Prostate gland (tissue), 2 donors: ENCODE data around the gene ASB3. TPM values are rescaled to one million over a fixed set of nuclear protein-coding genes. Genes with fewer than 3 reads are reported as not detected.

ENCODE experiments used
- DNase-seq: peaks from one replicate; pipeline ENCODE4 v3.0.0-alpha.2; 2019; ENCODE audit warnings: low spot score
- H3K27ac ChIP-seq, 2 donors: fragments of 200-600 bp; sonication (generic); 2 replicates each; pipeline ENCODE4 v1.5.1; 2017 to 2019
- H3K27me3 ChIP-seq: fragments of 200-600 bp; sonication (generic); replicated peaks from 2 replicates; pipeline ENCODE4 v1.5.1; 2019; ENCODE audit not compliant: insufficient read depth
- H3K36me3 ChIP-seq, 2 donors: fragments of 200-600 bp; sonication (generic); 1 replicate in 1 of 2; 2 replicates in 1 of 2; pipeline versions ENCODE4 v1.5.1 to v1.8.1; 2017 to 2019
- H3K4me1 ChIP-seq: fragments of 200-600 bp; sonication (generic); replicated peaks from 2 replicates; pipeline ENCODE4 v1.5.1; 2019
- H3K4me3 ChIP-seq, 2 donors: fragments of 200-600 bp; sonication (generic); 2 replicates each; pipeline ENCODE4 v1.5.1; 2017 to 2019
- H3K9me3 ChIP-seq: fragments of 200-600 bp; sonication (generic); 2 replicates; pipeline ENCODE4 v1.5.1; 2017
- POLR2A ChIP-seq: fragments of 450-650 bp; IDR thresholded peaks from one replicate; pipeline ENCODE4 v1.6.1; 2016; ENCODE audit warnings: antibody characterized with exemption, mild to moderate bottlenecking
- POLR2AphosphoS5 ChIP-seq: sonication (generic); formaldehyde crosslinking; IDR thresholded peaks from one replicate; pipeline ENCODE4 v1.6.1; 2017; ENCODE audit warnings: antibody characterized with exemption
- WGBS: methylation state at CpG from one replicate; pipeline ENCODE4 v1.1.5; 2018; 5-methylcytosine and 5-hydroxymethylcytosine counted together
- intact Hi-C: fragments of 100-400 bp; cut with DNase I; formaldehyde crosslinking; loops from one replicate; pipeline ENCODE4 v1.14.2; 2022
- total RNA-seq, 2 donors: library from RNA; depleted of rRNA; stranded (reverse); fragments of >200 nt; gene quantifications; one replicate each; pipeline ENCODE4 v1.1.0, GENCODE V29; 2016
- TF ChIP-seq, protein P1 (sequence below), 4 experiments: fragments of 200-600 bp in 2 of 4; fragments of 450-650 bp in 2 of 4; sonication (generic) in 2 of 4; IDR thresholded peaks; 1 replicate in 3 of 4; 2 replicates in 1 of 4; pipeline ENCODE4 v1.5.1; 2016 to 2019; ENCODE audit warnings: antibody characterized with exemption in 4 of 4, mild to moderate bottlenecking in 2 of 4, moderate library complexity in 2 of 4

The ASB3 gene
- total RNA-seq, 2 donors from 2014 or later, result 14.3 to 23.6 TPM

DNA sequence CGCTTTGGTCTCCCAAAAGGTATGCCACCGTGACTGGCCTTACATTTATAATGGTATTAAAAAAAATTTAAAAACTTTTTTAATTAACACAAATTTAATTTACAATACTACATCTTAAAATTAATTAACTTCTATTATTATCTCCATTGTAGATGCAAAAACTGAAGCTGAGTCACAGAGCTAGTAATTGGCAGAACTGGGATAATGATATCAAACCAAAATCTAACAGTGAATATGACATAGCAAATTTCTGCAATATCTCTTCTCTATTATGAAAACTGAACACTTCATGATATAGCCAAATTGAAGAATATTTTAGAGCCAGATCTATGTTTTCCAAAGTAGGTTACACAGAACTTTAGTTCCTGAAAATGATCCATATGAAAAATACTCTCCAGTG lies 85.5 kb downstream of the ASB3 start:
- no peaks in the 10 kb centered on the region for H3K9me3 ChIP-seq
- H3K4me1 ChIP-seq, result no peaks in the 10 kb centered on the region
- TF ChIP-seq POLR2AphosphoS5 (no peak), POLR2A (no peak)
- TF ChIP-seq, protein P1, sequence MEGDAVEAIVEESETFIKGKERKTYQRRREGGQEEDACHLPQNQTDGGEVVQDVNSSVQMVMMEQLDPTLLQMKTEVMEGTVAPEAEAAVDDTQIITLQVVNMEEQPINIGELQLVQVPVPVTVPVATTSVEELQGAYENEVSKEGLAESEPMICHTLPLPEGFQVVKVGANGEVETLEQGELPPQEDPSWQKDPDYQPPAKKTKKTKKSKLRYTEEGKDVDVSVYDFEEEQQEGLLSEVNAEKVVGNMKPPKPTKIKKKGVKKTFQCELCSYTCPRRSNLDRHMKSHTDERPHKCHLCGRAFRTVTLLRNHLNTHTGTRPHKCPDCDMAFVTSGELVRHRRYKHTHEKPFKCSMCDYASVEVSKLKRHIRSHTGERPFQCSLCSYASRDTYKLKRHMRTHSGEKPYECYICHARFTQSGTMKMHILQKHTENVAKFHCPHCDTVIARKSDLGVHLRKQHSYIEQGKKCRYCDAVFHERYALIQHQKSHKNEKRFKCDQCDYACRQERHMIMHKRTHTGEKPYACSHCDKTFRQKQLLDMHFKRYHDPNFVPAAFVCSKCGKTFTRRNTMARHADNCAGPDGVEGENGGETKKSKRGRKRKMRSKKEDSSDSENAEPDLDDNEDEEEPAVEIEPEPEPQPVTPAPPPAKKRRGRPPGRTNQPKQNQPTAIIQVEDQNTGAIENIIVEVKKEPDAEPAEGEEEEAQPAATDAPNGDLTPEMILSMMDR (IDR thresholded peaks at IDR 0.05), result no peak
- H3K36me3 ChIP-seq, result peaks cover 0 to 5% of the 10 kb centered on the region in 2 donors
- no peaks in the 10 kb centered on the region for H3K27me3 ChIP-seq
- DNase-seq, result no peak
- whole genome bisulfite sequencing, result 100% methylated on average over 2 of the region's 2 CpGs
- intact Hi-C loops, result no loop called here
- no peak overlapping the region for H3K4me3 ChIP-seq
- H3K27ac ChIP-seq, result no peak overlapping the region

GRCh38 chr2:53697686-53698085 lies 89.1 kb downstream of the ASB3 start:
- Histone ChIP-seq H3K27ac (no peak overlapping the region), H3K36me3 (peaks cover 0 to 5% of the 10 kb centered on the region in 2 donors), H3K9me3 (no peaks in the 10 kb centered on the region), H3K4me1 (no peaks in the 10 kb centered on the region), H3K27me3 (no peaks in the 10 kb centered on the region), H3K4me3 (no peak overlapping the region)
- intact Hi-C loops, result no loop called here
- no peak for DNase-seq
- TF ChIP-seq, protein P1 (IDR thresholded peaks at IDR 0.05), result no peak
- TF ChIP-seq POLR2AphosphoS5, result no peak
- TF ChIP-seq POLR2A, result no peak
- 100% methylated on average over 1 of the region's 1 CpG for WGBS

DNA sequence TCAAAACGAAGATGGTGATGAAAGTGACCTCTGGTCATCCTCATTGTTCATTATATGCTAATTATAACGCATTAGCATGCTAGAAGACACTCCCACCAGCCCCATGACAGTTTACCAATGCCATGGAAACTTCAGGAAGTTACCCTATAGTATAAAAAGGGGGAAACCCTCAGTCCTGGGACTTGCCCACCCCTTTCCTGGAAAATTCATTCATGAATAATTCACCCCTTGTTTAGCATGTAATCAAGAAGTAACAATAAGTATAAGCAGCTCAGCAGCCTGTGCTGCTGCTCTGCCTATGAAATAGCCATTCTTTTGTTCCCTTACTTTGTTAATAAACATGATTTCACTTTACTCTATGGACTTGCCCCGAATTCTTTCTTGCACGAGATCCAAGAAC lies 89.7 kb downstream of the ASB3 start:
- peaks cover 0 to 5% of the 10 kb centered on the region in 2 donors for H3K36me3 ChIP-seq
- TF ChIP-seq POLR2A (no peak), POLR2AphosphoS5 (no peak)
- TF ChIP-seq, protein P1 (IDR thresholded peaks at IDR 0.05), result no peak
- no peaks in the 10 kb centered on the region for H3K4me1 ChIP-seq
- intact Hi-C loops, result no loop called here
- DNase-seq, result no peak
- H3K9me3 ChIP-seq, result no peaks in the 10 kb centered on the region
- H3K27ac ChIP-seq, result no peak overlapping the region
- H3K4me3 ChIP-seq, result no peak overlapping the region
- H3K27me3 ChIP-seq, result no peaks in the 10 kb centered on the region
- 89% methylated on average over 4 of the region's 4 CpGs for WGBS

DNA sequence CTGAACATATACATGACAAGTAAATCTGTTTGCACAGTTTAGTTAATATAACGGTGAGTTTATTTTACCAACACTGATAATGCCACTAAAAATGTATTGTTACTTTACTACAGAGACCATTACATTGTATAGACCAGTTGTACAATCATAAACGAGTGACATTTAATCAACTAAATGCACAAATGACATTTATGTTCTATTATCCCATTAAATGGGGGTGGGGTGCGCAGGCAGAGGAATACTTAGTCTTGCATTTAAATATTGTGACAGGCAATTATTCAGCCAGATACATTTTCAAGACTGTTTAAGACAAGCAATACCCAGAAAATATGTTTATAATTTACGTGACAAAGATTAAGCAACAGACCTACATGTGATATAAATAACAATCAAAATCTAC lies 91.2 kb downstream of the ASB3 start:
- intact Hi-C loops, result no loop called here
- Histone ChIP-seq H3K27ac (no peak overlapping the region), H3K27me3 (no peaks in the 10 kb centered on the region), H3K36me3 (peaks cover 0 to 5% of the 10 kb centered on the region in 2 donors), H3K4me3 (no peak overlapping the region), H3K4me1 (no peaks in the 10 kb centered on the region), H3K9me3 (no peaks in the 10 kb centered on the region)
- WGBS, result 73% methylated on average over 4 of the region's 4 CpGs
- DNase-seq, result no peak
- no peak for TF ChIP-seq POLR2A
- TF ChIP-seq POLR2AphosphoS5, result no peak
- TF ChIP-seq, protein P1 (IDR thresholded peaks at IDR 0.05), result no peak

GRCh38 chr2:53694096-53694771 lies 92.5 kb downstream of the ASB3 start:
- no peak overlapping the region for H3K27ac ChIP-seq
- H3K4me1 ChIP-seq, result no peaks in the 10 kb centered on the region
- TF ChIP-seq, protein P1 (IDR thresholded peaks at IDR 0.05), result no peak
- TF ChIP-seq POLR2AphosphoS5, result no peak
- DNase-seq, result no peak
- no peaks in the 10 kb centered on the region for H3K9me3 ChIP-seq
- H3K4me3 ChIP-seq, result no peak overlapping the region
- no peaks in the 10 kb centered on the region for H3K36me3 ChIP-seq
- intact Hi-C loops, result no loop called here
- 93% methylated on average over 3 of the region's 3 CpGs for WGBS
- no peaks in the 10 kb centered on the region for H3K27me3 ChIP-seq
